WTC11 (cell line): Measurements from ENCODE around the gene EIF4G1. TPM values are rescaled to one million over a fixed set of nuclear protein-coding genes. Genes with fewer than 3 reads are reported as not detected.

Experiments
- ATAC-seq: fragments of 200-7000 bp; cut with Tn5 transposase; 2 replicates; pipeline ENCODE4 v1.10.0; 2021; ENCODE audit warnings: mild to moderate bottlenecking, moderate library complexity
- CTCF ChIA-PET: fragments of 300-600 bp; sonication (Branson Sonifier 250); formaldehyde crosslinking; loops from one replicate; lab custom pipeline; 2021; ENCODE audit warnings: antibody characterized with exemption; lab: Charles Lee
- POLR2A ChIA-PET: fragments of 350-600 bp; sonication (Branson Sonifier 250); formaldehyde crosslinking; loops from one replicate; lab custom pipeline; 2021; ENCODE audit warnings: antibody characterized with exemption; lab: Charles Lee
- DNase-seq: peaks from one replicate; pipeline ENCODE4 v3.0.0; 2021; ENCODE audit warnings: low spot score
- H3K27ac Mint-ChIP-seq: 2 replicates; pipeline ENCODE4 v1.8.0; 2021; ENCODE audit warnings: mixed read lengths
- H3K27me3 Mint-ChIP-seq: 2 replicates; pipeline ENCODE4 v1.8.0; 2021; ENCODE audit warnings: low read depth, mild to moderate bottlenecking, moderate library complexity, mixed read lengths
- H3K36me3 Mint-ChIP-seq: 2 replicates; pipeline ENCODE4 v1.8.0; 2021; ENCODE audit warnings: mixed read lengths
- H3K4me1 Mint-ChIP-seq: 2 replicates; pipeline ENCODE4 v1.8.0; 2022; ENCODE audit warnings: mixed read lengths
- H3K4me3 Mint-ChIP-seq: 2 replicates; pipeline ENCODE4 v1.8.0; 2021; ENCODE audit warnings: mild to moderate bottlenecking, moderate library complexity, mixed read lengths
- H3K9me3 Mint-ChIP-seq: 2 replicates; pipeline ENCODE4 v1.8.0; 2021; ENCODE audit warnings: mixed read lengths
- AR ChIP-seq: fragments of 250-450 bp; sonication (Bioruptor Pico); IDR thresholded peaks from 2 replicates; pipeline ENCODE4 v1.9.0; 2021; ENCODE audit warnings: mild to moderate bottlenecking
- ATF6 ChIP-seq: sonication (generic); formaldehyde crosslinking; IDR thresholded peaks from 2 replicates; pipeline ENCODE4 v1.8.1; 2023; ENCODE audit warnings: mild to moderate bottlenecking, missing genetic modification reagents
- CBFB ChIP-seq: sonication (generic); formaldehyde crosslinking; IDR thresholded peaks from 2 replicates; pipeline ENCODE4 v1.8.1; 2022; ENCODE audit warnings: mild to moderate bottlenecking, low read depth, missing genetic modification reagents
- CTCF ChIP-seq: fragments of 200-600 bp; IDR thresholded peaks from 2 replicates; pipeline ENCODE4 v1.8.0; 2022; ENCODE audit warnings: antibody characterized with exemption
- E2F1 ChIP-seq: sonication (generic); formaldehyde crosslinking; IDR thresholded peaks from 2 replicates; pipeline ENCODE4 v1.8.0; 2022; ENCODE audit warnings: mild to moderate bottlenecking, missing genetic modification reagents
- ERG ChIP-seq: fragments of 250-450 bp; sonication (Bioruptor Pico); IDR thresholded peaks from 2 replicates; pipeline ENCODE4 v1.8.0; 2021; ENCODE audit warnings: mild to moderate bottlenecking
- ETV6 ChIP-seq: sonication (generic); formaldehyde crosslinking; IDR thresholded peaks from 2 replicates; pipeline ENCODE4 v1.8.1; 2022; ENCODE audit warnings: mild to moderate bottlenecking, missing genetic modification reagents
- FOXP4 ChIP-seq: sonication (generic); formaldehyde crosslinking; IDR thresholded peaks from 2 replicates; pipeline ENCODE4 v1.8.0; 2022; ENCODE audit warnings: mild to moderate bottlenecking, missing genetic modification reagents
- GTF2I ChIP-seq: fragments of 250-450 bp; sonication (Bioruptor Pico); conservative IDR thresholded peaks from 2 replicates; pipeline ENCODE4 v1.4.0; 2021; ENCODE audit warnings: mild to moderate bottlenecking
- HMGA2 ChIP-seq: fragments of 250-450 bp; sonication (Bioruptor Pico); IDR thresholded peaks from 2 replicates; pipeline ENCODE4 v1.4.0; 2021; ENCODE audit warnings: mild to moderate bottlenecking, moderate library complexity
- MYBL2 ChIP-seq: sonication (generic); formaldehyde crosslinking; IDR thresholded peaks from 2 replicates; pipeline ENCODE4 v1.8.1; 2023; ENCODE audit warnings: mild to moderate bottlenecking, moderate library complexity, missing genetic modification reagents
- NFYB ChIP-seq: sonication (generic); formaldehyde crosslinking; conservative IDR thresholded peaks from 2 replicates; pipeline ENCODE4 v1.8.0; 2022; ENCODE audit warnings: low read depth, missing genetic modification reagents
- NR1H2 ChIP-seq: sonication (generic); formaldehyde crosslinking; IDR thresholded peaks from 2 replicates; pipeline ENCODE4 v1.9.0; 2021; ENCODE audit warnings: mild to moderate bottlenecking, moderate library complexity, missing genetic modification reagents
- RORB ChIP-seq: fragments of 250-450 bp; sonication (Bioruptor Pico); IDR thresholded peaks from 2 replicates; pipeline ENCODE4 v1.9.0; 2021; ENCODE audit warnings: mild to moderate bottlenecking
- SMAD3 ChIP-seq: sonication (generic); formaldehyde crosslinking; IDR thresholded peaks from 2 replicates; pipeline ENCODE4 v1.8.0; 2022; ENCODE audit warnings: missing genetic modification reagents, mild to moderate bottlenecking, borderline replicate concordance
- TCF7 ChIP-seq: sonication (generic); formaldehyde crosslinking; IDR thresholded peaks from 2 replicates; pipeline ENCODE4 v1.8.0; 2022; ENCODE audit warnings: mild to moderate bottlenecking, low read depth, missing genetic modification reagents, moderate library complexity
- TEAD1 ChIP-seq: sonication (generic); formaldehyde crosslinking; IDR thresholded peaks from 2 replicates; pipeline ENCODE4 v1.8.0; 2022; ENCODE audit warnings: mild to moderate bottlenecking, missing genetic modification reagents
- TEAD4 ChIP-seq: sonication (generic); formaldehyde crosslinking; IDR thresholded peaks from 2 replicates; pipeline ENCODE4 v1.8.0; 2022; ENCODE audit warnings: mild to moderate bottlenecking, missing genetic modification reagents
- TP53 ChIP-seq: sonication (generic); formaldehyde crosslinking; IDR thresholded peaks from 2 replicates; pipeline ENCODE4 v1.8.1; 2023; ENCODE audit warnings: mild to moderate bottlenecking, missing genetic modification reagents
- USF1 ChIP-seq: sonication (generic); formaldehyde crosslinking; IDR thresholded peaks from 2 replicates; pipeline ENCODE4 v1.8.0; 2022; ENCODE audit warnings: mild to moderate bottlenecking, missing genetic modification reagents
- ZNF281 ChIP-seq: sonication (generic); formaldehyde crosslinking; IDR thresholded peaks from 2 replicates; pipeline ENCODE4 v1.8.0; 2023; ENCODE audit warnings: mild to moderate bottlenecking, missing genetic modification reagents
- ZNF671 ChIP-seq: fragments of 250-450 bp; sonication (Bioruptor Pico); IDR thresholded peaks from 2 replicates; pipeline ENCODE4 v1.8.0; 2021; ENCODE audit warnings: mild to moderate bottlenecking
- total RNA-seq: library from RNA; stranded (reverse); gene quantifications from 3 replicates; pipeline ENCODE4 v1.2.3, GENCODE V29; 2021

Gene EIF4G1
- total RNA-seq, 1 experiment from 2014 or later = 557 TPM

- TF ChIP-seq ZNF281 (no peak), TCF7 (CRISPR knock-in tag) (no peak), CBFB (CRISPR knock-in tag) (no peak)
Measured at GRCh38 chr3:184305577-184305976, 8.8 kb upstream of the EIF4G1 start (continued).

GRCh38 chr3:184306341-184306972, 7.9 kb upstream of the EIF4G1 start:
- H3K4me3 Mint-ChIP-seq = no peak overlapping the region
- peaks cover 81% of the 10 kb centered on the region for H3K36me3 Mint-ChIP-seq
- no peaks in the 10 kb centered on the region for H3K27me3 Mint-ChIP-seq
- H3K9me3 Mint-ChIP-seq = no peaks in the 10 kb centered on the region
- ChIA-PET CTCF (interaction anchor here (1.1 kb wide), 1 partner anchor 32 kb away, joined by 3 read pairs; no protein-coding TSS in a partner anchor), POLR2A (no interaction called here)
- ATAC-seq = no peak
- no peak overlapping the region for H3K27ac Mint-ChIP-seq
- no peak for DNase-seq
- no peak for TF ChIP-seq MYBL2
- TF ChIP-seq RORB (CRISPR knock-in tag) = no peak
- TF ChIP-seq SMAD3 (CRISPR knock-in tag) = no peak
- no peak for TF ChIP-seq TEAD4
- no peak for TF ChIP-seq ETV6 (CRISPR knock-in tag)
- no peak for TF ChIP-seq E2F1
- no peak for TF ChIP-seq TEAD1 (CRISPR knock-in tag)
- no peak for TF ChIP-seq GTF2I (CRISPR knock-in tag)
- TF ChIP-seq ATF6 = no peak
- TF ChIP-seq FOXP4 (CRISPR knock-in tag) = no peak
- no peak for TF ChIP-seq NR1H2 (CRISPR knock-in tag)
- no peak for TF ChIP-seq HMGA2 (CRISPR knock-in tag)
- TF ChIP-seq USF1 (CRISPR knock-in tag) = no peak
- TF ChIP-seq NFYB (CRISPR knock-in tag) = no peak
- no peak for TF ChIP-seq CTCF
- TF ChIP-seq ERG (CRISPR knock-in tag) = no peak
- TF ChIP-seq TP53 (CRISPR knock-in tag) = no peak
- TF ChIP-seq ZNF671 (CRISPR knock-in tag) = no peak
- TF ChIP-seq AR = no peak
- H3K4me1 Mint-ChIP-seq = no peaks in the 10 kb centered on the region
